Endothelial cell of umbilical vein (primary cell): ENCODE data around the gene PTPRD. TPM values are rescaled to one million over a fixed set of nuclear protein-coding genes. Genes with fewer than 3 reads are reported as not detected.

ENCODE experiments used
- BruUV-seq: library from RNA; stranded (reverse); fragments of 400-500 nt; replicated peaks from 2 replicates; lab custom pipeline; 2021; lab: Mats Ljungman, UMichigan
- CTCF ChIA-PET: fragments of 300-600, 350-600 bp; sonication (Branson Sonifier 250); formaldehyde crosslinking; loops from one replicate; lab custom pipeline; 2021; ENCODE audit warnings: antibody characterized with exemption, inconsistent platforms; lab: Charles Lee
- POLR2A ChIA-PET: fragments of 300-600, 350-600 bp; sonication (Branson Sonifier 250); formaldehyde crosslinking; loops from one replicate; lab custom pipeline; 2021; ENCODE audit warnings: antibody characterized with exemption, inconsistent platforms; lab: Charles Lee
- DNase-seq: peaks from one replicate; pipeline ENCODE4 v3.0.0-alpha.2; 2011; ENCODE audit warnings: low read depth, low spot score
- FAIRE-seq: peaks from 2 replicates; lab custom pipeline; 2011; peaks lifted over from hg19 to GRCh38; lab: Jason Lieb, UNC
- H2AFZ ChIP-seq: 2 replicates; pipeline ENCODE4 v1.6.0; 2012; ENCODE audit warnings: low read depth, low read length, control low read depth, inconsistent platforms
- H3K27ac ChIP-seq: 2 replicates; pipeline ENCODE4 v1.5.1; 2011; ENCODE audit warnings: low read depth, mild to moderate bottlenecking, control low read depth, low read length, moderate library complexity; ENCODE audit not compliant: insufficient read depth
- H3K27me3 ChIP-seq, 2 experiments: 2 replicates each; pipeline versions ENCODE4 v1.6.0 to v1.6.1; 2011; ENCODE audit warnings: low read length in 2 of 2, mixed read lengths in 1 of 2; ENCODE audit not compliant: control insufficient read depth in 2 of 2, insufficient read depth in 2 of 2
- H3K36me3 ChIP-seq, 2 experiments: 2 replicates in 1 of 2; 3 replicates in 1 of 2; pipeline ENCODE4 v1.5.1; 2011; ENCODE audit warnings: low read length in 2 of 2, mild to moderate bottlenecking in 1 of 2, moderate library complexity in 1 of 2; ENCODE audit not compliant: control insufficient read depth in 2 of 2, insufficient read depth in 2 of 2; ENCODE audit errors: extremely low read depth in 1 of 2
- H3K4me1 ChIP-seq: 3 replicates; pipeline ENCODE4 v1.5.1; 2011; ENCODE audit warnings: mild to moderate bottlenecking, low read length; ENCODE audit not compliant: control insufficient read depth, insufficient read depth; ENCODE audit errors: extremely low read depth
- H3K4me2 ChIP-seq: 2 replicates; pipeline ENCODE4 v1.6.1; 2011; ENCODE audit warnings: low read length, control low read depth, mixed read lengths; ENCODE audit not compliant: insufficient read depth
- H3K4me3 ChIP-seq, 3 experiments: fragments of 200-600 bp in 1 of 3; sonication (generic), shearing (Covaris generic) in 1 of 3; replicated peaks in 1 of 3; 2 replicates each; pipeline ENCODE4 v1.5.1; 2011 to 2016; ENCODE audit warnings: control low read depth in 3 of 3, low read length in 3 of 3, mild to moderate bottlenecking in 2 of 3, inconsistent platforms in 1 of 3, low read depth in 1 of 3, moderate library complexity in 1 of 3; ENCODE audit not compliant: insufficient read depth in 1 of 3
- H3K79me2 ChIP-seq: 2 replicates; pipeline ENCODE4 v1.6.0; 2012; ENCODE audit warnings: low read length, inconsistent platforms; ENCODE audit not compliant: control insufficient read depth, insufficient read depth
- H3K9ac ChIP-seq: replicated peaks from 2 replicates; pipeline ENCODE3; 2011; ENCODE audit warnings: low read length, control low read depth; ENCODE audit not compliant: insufficient read depth; ENCODE audit errors: extremely low read depth
- H3K9me1 ChIP-seq: replicated peaks from 3 replicates; pipeline ENCODE4 v1.6.0; 2011; ENCODE audit warnings: mild to moderate bottlenecking, low read length; ENCODE audit not compliant: control insufficient read depth, insufficient read depth; ENCODE audit errors: extremely low read depth
- H3K9me3 ChIP-seq: replicated peaks from 2 replicates; pipeline ENCODE4 v1.5.1; 2012; ENCODE audit warnings: low read length, inconsistent platforms; ENCODE audit not compliant: control insufficient read depth, insufficient read depth
- H4K20me1 ChIP-seq: replicated peaks from 2 replicates; pipeline ENCODE3; 2011; ENCODE audit warnings: mild to moderate bottlenecking, low read length; ENCODE audit not compliant: control insufficient read depth, insufficient read depth; ENCODE audit errors: extremely low read depth
- CTCF ChIP-seq, 2 donors: IDR thresholded peaks; 1 replicate in 1 of 2; 2 replicates in 1 of 2; pipeline ENCODE4 v1.5.1; 2011; ENCODE audit warnings: low read length in 2 of 2, mild to moderate bottlenecking in 2 of 2, moderate library complexity in 2 of 2, control low read depth in 1 of 2, inconsistent platforms in 1 of 2, low read depth in 1 of 2; ENCODE audit not compliant: insufficient read depth in 1 of 2; ENCODE audit errors: extremely low read depth in 1 of 2
- EZH2 ChIP-seq: IDR thresholded peaks from 2 replicates; pipeline ENCODE4 v1.6.1; 2012; ENCODE audit warnings: borderline replicate concordance, low read depth, mild to moderate bottlenecking, moderate library complexity, low read length, inconsistent platforms; ENCODE audit not compliant: severe bottlenecking
- FOS ChIP-seq: IDR thresholded peaks from 2 replicates; pipeline ENCODE4 v1.6.1; 2011; ENCODE audit warnings: mild to moderate bottlenecking, low read length, moderate library complexity, borderline replicate concordance; ENCODE audit not compliant: insufficient read depth
- GATA2 ChIP-seq: IDR thresholded peaks from 2 replicates; pipeline ENCODE4 v1.7.0; 2011; ENCODE audit warnings: low read depth, mild to moderate bottlenecking, moderate library complexity, mixed read lengths, low read length; ENCODE audit not compliant: insufficient read length, insufficient read depth
- JUN ChIP-seq: IDR thresholded peaks from 2 replicates; pipeline ENCODE4 v1.6.1; 2011; ENCODE audit warnings: borderline replicate concordance, low read depth; ENCODE audit not compliant: insufficient read length, insufficient read depth
- MAX ChIP-seq: IDR thresholded peaks from 2 replicates; pipeline ENCODE4 v1.6.1; 2011; ENCODE audit not compliant: insufficient read depth, insufficient read length
- MYC ChIP-seq: IDR thresholded peaks from one replicate; pipeline ENCODE4 v1.6.1; 2011; ENCODE audit warnings: mild to moderate bottlenecking, low read depth, low read length
- POLR2A ChIP-seq: IDR thresholded peaks from 2 replicates; pipeline ENCODE4 v1.6.1; 2012; ENCODE audit warnings: low read depth, mild to moderate bottlenecking, control low read depth, low read length
- POLR2AphosphoS5 ChIP-seq: IDR thresholded peaks from 2 replicates; pipeline ENCODE4 v1.6.1; 2012; ENCODE audit warnings: low read depth, mild to moderate bottlenecking, control low read depth, low read length, moderate library complexity; ENCODE audit not compliant: insufficient read depth
- dilution Hi-C: fragments of 300-500 bp; cut with MboI; formaldehyde crosslinking; loops from one replicate; pipeline ENCODE4 v1.15.0; 2019; ENCODE audit warnings: low sequenced_read_pairs; ENCODE audit not compliant: extremely low pct_ligation_motif_present
- intact Hi-C: fragments of 100-400 bp; cut with micrococcal nuclease; formaldehyde crosslinking; loops from one replicate; pipeline ENCODE4 v1.10.0; 2022
- polyA plus RNA-seq, 4 experiments: library from polyadenylated mRNA; depleted of rRNA in 3 of 4; stranded (reverse) in 3 of 4; unstranded in 1 of 4; fragments of >200 nt; gene quantifications; 2 replicates each; pipeline versions ENCODE4 v1.2.1 to v1.2.3, GENCODE V29; 2011 to 2012; ENCODE audit warnings: missing spikeins in 1 of 4
- total RNA-seq: library from RNA; stranded (reverse); gene quantifications from 2 replicates; pipeline ENCODE4 v1.2.3, GENCODE V29; 2021

Gene PTPRD
- total and polyA plus RNA-seq, 2 donors (not counting 3 experiments of a cell fraction or from before 2014, with no cell fraction given), result 5.5 to 5.7 TPM

- H3K27ac ChIP-seq, result no peak overlapping the region
- no peaks in the 10 kb centered on the region for H3K9me3 ChIP-seq
- no peaks in the 10 kb centered on the region for H3K36me3 ChIP-seq
- POLR2A ChIA-PET, result no interaction called here
- dilution Hi-C loops (no loop called here), intact Hi-C loops (no loop called here)
- TF ChIP-seq GATA2 (no peak), JUN (no peak), EZH2 (no peak), POLR2AphosphoS5 (no peak), MYC (no peak)
- H4K20me1 ChIP-seq, result no peaks in the 10 kb centered on the region
- CTCF ChIA-PET, result no interaction called here
- H3K27me3 ChIP-seq, result no peaks in the 10 kb centered on the region
- H3K4me2 ChIP-seq, result no peak overlapping the region
- H3K4me1 ChIP-seq, result no peaks in the 10 kb centered on the region
- no peak overlapping the region for H3K9ac ChIP-seq
- BruUV-seq, result no TSS peak
- DNase-seq, result no peak
- no peak overlapping the region for H3K4me3 ChIP-seq
- no peak overlapping the region for H2AFZ ChIP-seq
- H3K79me2 ChIP-seq, result no peaks in the 10 kb centered on the region
- FAIRE-seq, result no peak
- H3K9me1 ChIP-seq, result no peaks in the 10 kb centered on the region
Observed at GRCh38 chr9:9117866-9118265, 1494.9 kb downstream of the PTPRD start.

- POLR2A ChIA-PET, result no interaction called here
- DNase-seq, result no peak
- Histone ChIP-seq H3K9ac (no peak overlapping the region), H3K9me3 (no peaks in the 10 kb centered on the region), H4K20me1 (no peaks in the 10 kb centered on the region), H3K36me3 (no peaks in the 10 kb centered on the region), H3K4me1 (no peaks in the 10 kb centered on the region), H2AFZ (no peak overlapping the region), H3K27ac (no peak overlapping the region), H3K4me2 (no peak overlapping the region), H3K79me2 (no peaks in the 10 kb centered on the region), H3K9me1 (no peaks in the 10 kb centered on the region), H3K27me3 (no peaks in the 10 kb centered on the region), H3K4me3 (no peak overlapping the region)
- intact Hi-C loops, result no loop called here
- CTCF ChIA-PET, result no interaction called here
- no peak for TF ChIP-seq JUN
- no peak for TF ChIP-seq CTCF (IDR thresholded peaks at IDR 0.05; ENCODE audit: extremely low read depth in 1 of 2, insufficient read depth in 1 of 2, low read depth in 1 of 2, low read length in 2 of 2)
- TF ChIP-seq MAX, result no peak
- TF ChIP-seq POLR2AphosphoS5, result no peak
- TF ChIP-seq POLR2A, result no peak
- TF ChIP-seq MYC, result no peak
- TF ChIP-seq EZH2, result no peak
- TF ChIP-seq GATA2, result no peak
- TF ChIP-seq FOS, result no peak
- BruUV-seq, result no TSS peak
- dilution Hi-C loops, result no loop called here
- FAIRE-seq, result no peak
Observed at GRCh38 chr9:9112001-9112720, 1500.6 kb downstream of the PTPRD start.
